HUES48 (cell line): Measurements from ENCODE around the gene PROX1.

Source experiments
- H3K27ac ChIP-seq: one replicate; pipeline ENCODE4 v1.7.0; 2013; ENCODE audit warnings: low read depth, low read length, inconsistent platforms
- H3K27me3 ChIP-seq: 2 replicates; pipeline ENCODE4 v1.6.1; 2013; ENCODE audit warnings: mild to moderate bottlenecking, low read length; ENCODE audit not compliant: control insufficient read depth, insufficient read depth
- H3K36me3 ChIP-seq: 2 replicates; pipeline ENCODE4 v1.6.1; 2013; ENCODE audit warnings: low read length; ENCODE audit not compliant: control insufficient read depth, insufficient read depth
- H3K4me1 ChIP-seq: 2 replicates; pipeline ENCODE4 v1.6.1; 2013; ENCODE audit warnings: mild to moderate bottlenecking, low read length; ENCODE audit not compliant: control insufficient read depth, insufficient read depth
- H3K4me3 ChIP-seq: 2 replicates; pipeline ENCODE4 v1.5.1; 2013; ENCODE audit warnings: mild to moderate bottlenecking, low read depth, low read length
- H3K9ac ChIP-seq: 2 replicates; pipeline ENCODE4 v1.6.1; 2013; ENCODE audit warnings: mild to moderate bottlenecking, low read depth, low read length, moderate library complexity
- H3K9me3 ChIP-seq: 2 replicates; pipeline ENCODE4 v1.6.1; 2013; ENCODE audit warnings: low read length; ENCODE audit not compliant: control insufficient read depth, insufficient read depth

The PROX1 gene

DNA sequence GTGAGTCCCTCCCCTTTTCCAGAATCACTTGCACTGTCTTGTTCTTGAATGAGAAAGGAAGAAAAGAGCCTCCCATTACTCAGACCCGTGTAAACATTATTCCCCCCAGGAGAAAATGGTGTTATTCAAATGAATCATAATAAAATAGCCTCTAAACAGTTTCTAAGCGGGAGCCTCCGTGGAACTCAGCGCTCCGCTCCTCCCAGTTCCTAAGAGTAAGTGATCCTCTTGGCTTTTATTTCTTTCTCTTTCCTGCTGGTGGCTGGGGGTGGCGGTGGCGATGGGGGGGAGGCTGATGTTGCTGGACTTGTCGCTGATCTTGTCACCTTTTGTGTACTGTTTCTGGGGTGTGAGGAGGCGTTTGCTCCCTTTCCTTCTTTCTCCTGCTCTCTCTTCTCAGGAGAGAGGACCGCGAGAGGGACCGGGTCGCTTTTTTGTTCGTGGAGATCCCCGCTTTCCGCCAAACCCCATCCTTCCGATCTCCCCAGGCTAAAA, 781 bp downstream of the PROX1 start:
- Histone ChIP-seq H3K4me3 (peak overlapping the region; percentile 71), H3K27me3 (peaks cover 77% of the 10 kb centered on the region), H3K9me3 (no peaks in the 10 kb centered on the region), H3K9ac (no peak overlapping the region), H3K36me3 (no peaks in the 10 kb centered on the region), H3K4me1 (peaks cover 49% of the 10 kb centered on the region), H3K27ac (no peak overlapping the region)

GRCh38 chr1:213989002-213989855, 1.5 kb downstream of the PROX1 start:
- Histone ChIP-seq H3K4me1 (peaks cover 43% of the 10 kb centered on the region), H3K27me3 (peaks cover 71% of the 10 kb centered on the region), H3K27ac (no peak overlapping the region), H3K36me3 (no peaks in the 10 kb centered on the region), H3K4me3 (peak overlapping the region; percentile 71), H3K9ac (no peak overlapping the region), H3K9me3 (no peaks in the 10 kb centered on the region)

GRCh38 chr1:213993929-213994328, 6.2 kb downstream of the PROX1 start:
- no peaks in the 10 kb centered on the region for H3K9me3 ChIP-seq
- no peaks in the 10 kb centered on the region for H3K36me3 ChIP-seq
- H3K27ac ChIP-seq, result no peak overlapping the region
- H3K4me1 ChIP-seq, result peaks cover 15% of the 10 kb centered on the region
- H3K9ac ChIP-seq, result no peak overlapping the region
- H3K27me3 ChIP-seq, result peaks cover 40% of the 10 kb centered on the region
- no peak overlapping the region for H3K4me3 ChIP-seq

DNA sequence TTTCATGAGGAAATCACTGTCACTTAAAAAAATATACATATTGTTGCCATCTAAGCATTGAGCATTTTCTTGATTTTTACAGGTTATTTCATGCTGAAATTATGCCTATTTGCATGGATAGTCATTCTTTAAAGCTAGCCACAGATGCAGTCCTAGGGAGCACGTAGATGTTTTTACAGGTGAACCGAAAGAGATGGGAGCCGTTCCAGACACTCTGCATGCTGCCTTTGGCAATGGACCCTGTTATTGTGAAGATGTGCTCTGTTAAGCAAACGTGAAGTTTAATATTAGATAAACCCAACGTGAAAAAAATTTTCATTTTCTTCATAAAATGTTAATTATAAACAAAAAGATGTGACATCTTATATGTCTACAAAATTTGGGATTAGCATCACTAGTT, 7.1 kb downstream of the PROX1 start:
- Histone ChIP-seq H3K27ac (no peak overlapping the region), H3K9me3 (no peaks in the 10 kb centered on the region), H3K9ac (no peak overlapping the region), H3K27me3 (peaks cover 31% of the 10 kb centered on the region), H3K4me3 (no peak overlapping the region), H3K36me3 (no peaks in the 10 kb centered on the region), H3K4me1 (peaks cover 12% of the 10 kb centered on the region)

DNA sequence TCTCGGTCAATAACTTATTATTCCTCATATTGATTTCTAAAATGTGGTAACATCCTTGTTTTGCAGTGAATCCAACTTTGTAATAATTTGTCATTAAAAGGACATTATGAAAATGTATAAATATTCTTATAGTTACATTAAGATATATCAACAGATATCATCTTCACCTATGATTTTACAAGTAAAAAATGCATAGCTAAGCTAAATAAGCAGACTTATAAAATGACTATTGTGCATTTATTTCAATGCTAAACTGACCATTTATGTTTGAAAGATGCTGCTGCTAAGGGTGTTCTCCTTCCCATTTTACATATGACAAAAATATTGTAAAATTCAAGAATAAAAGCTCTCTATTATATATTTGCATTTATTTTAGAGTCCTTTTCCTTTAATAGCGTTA, 7.8 kb downstream of the PROX1 start:
- Histone ChIP-seq H3K4me3 (no peak overlapping the region), H3K27me3 (peaks cover 23% of the 10 kb centered on the region), H3K9ac (no peak overlapping the region), H3K4me1 (0 out of 2 replicates have a peak, but pooled peaks cover 5% of the 10 kb centered on the region), H3K36me3 (no peaks in the 10 kb centered on the region), H3K9me3 (no peaks in the 10 kb centered on the region), H3K27ac (no peak overlapping the region)

DNA sequence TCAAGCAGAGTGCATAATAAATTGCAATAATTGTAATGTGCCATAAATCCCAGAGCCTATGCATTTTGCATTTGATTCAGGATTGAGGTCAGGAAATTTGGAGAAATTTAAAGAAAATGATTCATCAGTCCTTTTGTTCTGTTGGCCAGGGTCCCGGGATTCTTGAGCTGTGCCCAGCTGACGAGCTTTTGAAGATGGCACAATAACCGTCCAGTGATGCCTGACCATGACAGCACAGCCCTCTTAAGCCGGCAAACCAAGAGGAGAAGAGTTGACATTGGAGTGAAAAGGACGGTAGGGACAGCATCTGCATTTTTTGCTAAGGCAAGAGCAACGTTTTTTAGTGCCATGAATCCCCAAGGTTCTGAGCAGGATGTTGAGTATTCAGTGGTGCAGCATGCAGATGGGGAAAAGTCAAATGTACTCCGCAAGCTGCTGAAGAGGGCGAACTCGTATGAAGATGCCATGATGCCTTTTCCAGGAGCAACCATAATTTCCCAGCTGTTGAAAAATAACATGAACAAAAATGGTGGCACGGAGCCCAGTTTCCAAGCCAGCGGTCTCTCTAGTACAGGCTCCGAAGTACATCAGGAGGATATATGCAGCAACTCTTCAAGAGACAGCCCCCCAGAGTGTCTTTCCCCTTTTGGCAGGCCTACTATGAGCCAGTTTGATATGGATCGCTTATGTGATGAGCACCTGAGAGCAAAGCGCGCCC, 8.7 kb downstream of the PROX1 start:
- Histone ChIP-seq H3K9me3 (no peaks in the 10 kb centered on the region), H3K4me3 (no peak overlapping the region), H3K27me3 (peaks cover 15% of the 10 kb centered on the region), H3K9ac (no peak overlapping the region), H3K27ac (no peak overlapping the region), H3K36me3 (no peaks in the 10 kb centered on the region), H3K4me1 (0 out of 2 replicates have a peak, but pooled peaks cover 2% of the 10 kb centered on the region)

- no peak overlapping the region for H3K9ac ChIP-seq
- no peaks in the 10 kb centered on the region for H3K36me3 ChIP-seq
- no peaks in the 10 kb centered on the region for H3K9me3 ChIP-seq
- H3K27ac ChIP-seq, result no peak overlapping the region
- peaks cover 9% of the 10 kb centered on the region; the same call in 1 of the 2 replicates for H3K4me1 ChIP-seq
- H3K4me3 ChIP-seq, result no peak overlapping the region
- H3K27me3 ChIP-seq, result peaks cover 7% of the 10 kb centered on the region; the same call in 1 of the 2 replicates
Measured at GRCh38 chr1:213997038-213997771, 9.4 kb downstream of the PROX1 start.

DNA sequence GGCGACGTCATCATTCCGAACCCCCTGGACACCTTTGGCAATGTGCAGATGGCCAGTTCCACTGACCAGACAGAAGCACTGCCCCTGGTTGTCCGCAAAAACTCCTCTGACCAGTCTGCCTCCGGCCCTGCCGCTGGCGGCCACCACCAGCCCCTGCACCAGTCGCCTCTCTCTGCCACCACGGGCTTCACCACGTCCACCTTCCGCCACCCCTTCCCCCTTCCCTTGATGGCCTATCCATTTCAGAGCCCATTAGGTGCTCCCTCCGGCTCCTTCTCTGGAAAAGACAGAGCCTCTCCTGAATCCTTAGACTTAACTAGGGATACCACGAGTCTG, 10.0 kb downstream of the PROX1 start:
- H3K36me3 ChIP-seq, result no peaks in the 10 kb centered on the region
- no peak overlapping the region for H3K9ac ChIP-seq
- peaks cover 2% of the 10 kb centered on the region; the same call in 1 of the 2 replicates for H3K27me3 ChIP-seq
- H3K4me3 ChIP-seq, result no peak overlapping the region
- no peaks in the 10 kb centered on the region for H3K9me3 ChIP-seq
- peaks cover 9% of the 10 kb centered on the region; the same call in 1 of the 2 replicates for H3K4me1 ChIP-seq
- H3K27ac ChIP-seq, result no peak overlapping the region

DNA sequence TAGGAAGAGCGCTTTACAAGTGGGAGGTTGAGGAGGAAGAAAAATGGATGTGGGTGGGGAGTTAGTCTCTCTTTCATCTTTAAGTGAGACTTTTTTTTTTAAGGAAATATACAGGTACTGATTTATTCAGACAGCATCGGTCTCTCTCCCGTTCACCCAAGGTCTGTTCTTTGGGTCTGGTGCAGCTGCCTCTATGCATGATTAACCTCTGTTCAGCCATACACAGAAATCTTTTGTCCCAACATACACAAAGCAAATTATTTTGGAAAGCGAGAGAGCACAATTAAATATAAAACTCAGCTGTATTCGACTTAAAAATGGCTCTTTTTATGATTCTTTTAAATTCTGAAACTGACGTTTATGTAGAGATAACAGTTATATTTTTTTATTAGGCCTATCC, 11.0 kb downstream of the PROX1 start:
- no peaks in the 10 kb centered on the region for H3K36me3 ChIP-seq
- H3K27ac ChIP-seq, result no peak overlapping the region
- H3K9me3 ChIP-seq, result no peaks in the 10 kb centered on the region
- no peaks in the 10 kb centered on the region for H3K27me3 ChIP-seq
- peaks cover 9% of the 10 kb centered on the region; the same call in 1 of the 2 replicates for H3K4me1 ChIP-seq
- H3K9ac ChIP-seq, result no peak overlapping the region
- H3K4me3 ChIP-seq, result no peak overlapping the region

- no peaks in the 10 kb centered on the region for H3K9me3 ChIP-seq
- no peak overlapping the region for H3K27ac ChIP-seq
- no peaks in the 10 kb centered on the region for H3K36me3 ChIP-seq
- no peaks in the 10 kb centered on the region for H3K27me3 ChIP-seq
- peaks cover 9% of the 10 kb centered on the region; the same call in 1 of the 2 replicates for H3K4me1 ChIP-seq
- H3K4me3 ChIP-seq, result no peak overlapping the region
- no peak overlapping the region for H3K9ac ChIP-seq
Measured at GRCh38 chr1:213999732-214000131, 12.0 kb downstream of the PROX1 start.
